Activated T-cell treated with anti-CD3 and anti-CD28 coated beads, Interleukin-2, amount 50 U/mL, for 24 hours (primary cell): ENCODE measurements around the gene PHF21B.
A peak's percentile ranks its signal among the peaks of the same experiment; 100 is the strongest.
"Not testable (repeated sequence)": the region's sequence is repeated elsewhere in the genome, so short reads cannot be mapped to it uniquely, and the experiment has no call there.

Source experiments
- DNase-seq: peaks from one replicate; pipeline ENCODE4 v3.0.0-alpha.2; 2020
- H3K27ac Mint-ChIP-seq: 2 replicates; pipeline ENCODE4 v1.8.0; 2020; ENCODE audit warnings: mild to moderate bottlenecking, mixed read lengths
- H3K27me3 Mint-ChIP-seq: 2 replicates; pipeline ENCODE4 v1.8.0; 2020; ENCODE audit warnings: mixed read lengths
- H3K36me3 Mint-ChIP-seq: 2 replicates; pipeline ENCODE4 v1.8.0; 2020; ENCODE audit warnings: low read depth, mixed read lengths
- H3K4me1 Mint-ChIP-seq: 2 replicates; pipeline ENCODE4 v1.8.0; 2020; ENCODE audit warnings: low read depth, mixed read lengths
- H3K4me3 Mint-ChIP-seq: 2 replicates; pipeline ENCODE4 v1.8.0; 2020; ENCODE audit warnings: mild to moderate bottlenecking, moderate library complexity, mixed read lengths
- H3K9me3 Mint-ChIP-seq: 2 replicates; pipeline ENCODE4 v1.8.0; 2020; ENCODE audit warnings: mixed read lengths

Gene PHF21B

GRCh38 chr22:45009606-45010531, at the start of gene PHF21B:
TSS of gene PHF21B (minus strand) at chr22:45010005. CDS start at chr22:45009549, 456 bp downstream.
- Mint-ChIP-seq H3K4me3 (peak within 1 kb of the TSS; percentile 78), H3K4me1 (peaks cover 17% of the 10 kb centered on the region), H3K9me3 (no peaks in the 10 kb centered on the region), H3K27me3 (peaks cover 71% of the 10 kb centered on the region), H3K27ac (peak within 1 kb of the TSS; percentile 35), H3K36me3 (no peaks in the 10 kb centered on the region)
- peak; percentile 55 for DNase-seq

DNA sequence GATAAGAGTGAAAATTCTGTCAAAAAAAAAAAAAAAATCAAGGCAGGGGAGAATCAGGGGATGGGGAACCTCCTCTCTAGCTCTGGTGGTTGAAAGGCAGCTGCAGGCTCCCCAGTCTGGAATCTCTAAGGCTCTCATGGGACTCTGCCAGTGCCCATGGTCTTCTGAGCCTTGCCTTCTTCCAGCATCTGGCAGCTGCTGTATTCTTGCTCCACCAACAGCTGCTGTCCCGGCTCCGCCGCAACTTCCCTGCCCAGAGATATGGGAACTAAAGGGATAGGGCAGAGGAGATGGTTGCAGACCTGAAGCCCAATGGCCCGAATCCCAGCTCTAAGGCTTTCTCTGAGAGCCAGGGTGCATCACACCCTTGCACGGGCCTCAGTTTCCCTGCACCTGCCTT, 49.5 kb upstream of the PHF21B start:
- no peak for DNase-seq
- H3K36me3 Mint-ChIP-seq: no peaks in the 10 kb centered on the region
- H3K27me3 Mint-ChIP-seq: peaks cover 12% of the 10 kb centered on the region
- H3K27ac Mint-ChIP-seq: no peak overlapping the region
- peaks cover 19% of the 10 kb centered on the region for H3K4me1 Mint-ChIP-seq
- no peaks in the 10 kb centered on the region for H3K9me3 Mint-ChIP-seq
- no peak overlapping the region for H3K4me3 Mint-ChIP-seq

GRCh38 chr22:45058622-45058912, 48.8 kb upstream of the PHF21B start:
- no peak for DNase-seq
- Mint-ChIP-seq H3K27ac (no peak overlapping the region), H3K36me3 (no peaks in the 10 kb centered on the region), H3K4me3 (no peak overlapping the region), H3K27me3 (peaks cover 10% of the 10 kb centered on the region), H3K9me3 (no peaks in the 10 kb centered on the region), H3K4me1 (peaks cover 14% of the 10 kb centered on the region)

DNA sequence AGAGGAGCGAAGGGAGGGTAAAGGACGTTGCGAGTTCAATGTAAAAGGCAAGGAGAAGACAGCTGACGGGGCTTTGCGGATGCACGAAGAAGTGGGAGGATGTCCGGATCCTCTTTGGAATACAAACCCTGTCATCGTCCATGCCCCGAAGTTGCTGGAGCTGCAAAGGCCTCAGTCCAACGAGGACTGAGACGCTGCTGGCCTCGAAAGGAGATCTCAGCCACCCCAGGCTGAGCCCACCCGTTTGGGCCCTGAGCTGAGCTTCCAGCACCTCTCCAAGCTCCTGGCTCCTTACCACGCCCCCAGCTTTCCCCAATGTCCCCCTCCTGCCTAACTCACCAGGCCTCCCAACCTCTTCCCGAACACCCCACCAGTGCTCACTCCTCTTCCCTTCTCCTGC, 46.1 kb upstream of the PHF21B start:
- no peak overlapping the region for H3K27ac Mint-ChIP-seq
- no peak overlapping the region for H3K4me3 Mint-ChIP-seq
- no peaks in the 10 kb centered on the region for H3K9me3 Mint-ChIP-seq
- H3K36me3 Mint-ChIP-seq: no peaks in the 10 kb centered on the region
- no peak for DNase-seq
- peaks cover 10% of the 10 kb centered on the region for H3K4me1 Mint-ChIP-seq
- H3K27me3 Mint-ChIP-seq: peaks cover 20% of the 10 kb centered on the region

- peaks cover 40% of the 10 kb centered on the region for H3K27me3 Mint-ChIP-seq
- no peak for DNase-seq
- H3K4me1 Mint-ChIP-seq: peaks cover 7% of the 10 kb centered on the region
- no peak overlapping the region for H3K4me3 Mint-ChIP-seq
- H3K36me3 Mint-ChIP-seq: no peaks in the 10 kb centered on the region
- no peaks in the 10 kb centered on the region for H3K9me3 Mint-ChIP-seq
- no peak overlapping the region for H3K27ac Mint-ChIP-seq
Observed at GRCh38 chr22:45053571-45053970, 43.8 kb upstream of the PHF21B start.

- no peak overlapping the region for H3K27ac Mint-ChIP-seq
- no peaks in the 10 kb centered on the region for H3K36me3 Mint-ChIP-seq
- H3K4me3 Mint-ChIP-seq: no peak overlapping the region
- no peak for DNase-seq
- H3K4me1 Mint-ChIP-seq: peaks cover 3% of the 10 kb centered on the region
- peaks cover 43% of the 10 kb centered on the region for H3K27me3 Mint-ChIP-seq
- no peaks in the 10 kb centered on the region for H3K9me3 Mint-ChIP-seq
Observed at GRCh38 chr22:45053094-45053493, 43.3 kb upstream of the PHF21B start.

DNA sequence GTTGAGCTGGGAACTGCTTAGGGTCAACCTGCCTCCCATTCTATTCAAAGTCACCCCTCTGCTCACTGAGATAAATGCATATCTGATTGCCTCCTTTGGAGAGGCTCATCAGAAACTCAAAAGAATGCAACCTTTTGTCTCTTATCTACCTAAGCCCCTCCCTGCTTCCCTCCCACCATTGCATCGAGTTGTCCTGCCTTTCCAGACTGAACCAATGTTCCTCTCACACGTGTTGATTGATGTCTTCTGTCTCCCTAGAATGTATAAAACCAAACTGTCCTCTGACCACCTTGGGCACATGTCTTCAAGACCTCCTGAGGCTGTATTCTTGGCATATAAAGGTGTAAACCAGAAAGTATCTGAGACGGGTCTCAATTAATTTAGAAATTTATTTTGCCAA, 42.9 kb upstream of the PHF21B start:
- H3K36me3 Mint-ChIP-seq, DNase-seq, H3K4me3 Mint-ChIP-seq, H3K4me1 Mint-ChIP-seq, H3K9me3 Mint-ChIP-seq, H3K27ac Mint-ChIP-seq: not testable (repeated sequence)
- peaks cover 43% of the 10 kb centered on the region for H3K27me3 Mint-ChIP-seq

- Mint-ChIP-seq H3K36me3 (no peaks in the 10 kb centered on the region), H3K4me1 (no peaks in the 10 kb centered on the region), H3K27ac (no peak overlapping the region), H3K27me3 (peaks cover 47% of the 10 kb centered on the region), H3K9me3 (no peaks in the 10 kb centered on the region), H3K4me3 (no peak overlapping the region)
- DNase-seq: no peak
Observed at GRCh38 chr22:45051946-45052345, 42.1 kb upstream of the PHF21B start.

GRCh38 chr22:45051419-45051818, 41.6 kb upstream of the PHF21B start:
- Mint-ChIP-seq H3K4me1 (no peaks in the 10 kb centered on the region), H3K27ac (no peak overlapping the region), H3K9me3 (no peaks in the 10 kb centered on the region), H3K4me3 (no peak overlapping the region), H3K36me3 (no peaks in the 10 kb centered on the region), H3K27me3 (peaks cover 48% of the 10 kb centered on the region)
- DNase-seq: no peak

- DNase-seq: no peak
- Mint-ChIP-seq H3K36me3 (no peaks in the 10 kb centered on the region), H3K27me3 (peaks cover 72% of the 10 kb centered on the region), H3K4me3 (no peak overlapping the region), H3K4me1 (no peaks in the 10 kb centered on the region), H3K27ac (no peak overlapping the region), H3K9me3 (no peaks in the 10 kb centered on the region)
Observed at GRCh38 chr22:45047260-45047659, 37.5 kb upstream of the PHF21B start.

GRCh38 chr22:45045208-45045607, 35.4 kb upstream of the PHF21B start:
- no peak overlapping the region for H3K4me3 Mint-ChIP-seq
- no peaks in the 10 kb centered on the region for H3K9me3 Mint-ChIP-seq
- peaks cover 60% of the 10 kb centered on the region for H3K27me3 Mint-ChIP-seq
- H3K36me3 Mint-ChIP-seq: no peaks in the 10 kb centered on the region
- H3K4me1 Mint-ChIP-seq: no peaks in the 10 kb centered on the region
- H3K27ac Mint-ChIP-seq: no peak overlapping the region
- no peak for DNase-seq

DNA sequence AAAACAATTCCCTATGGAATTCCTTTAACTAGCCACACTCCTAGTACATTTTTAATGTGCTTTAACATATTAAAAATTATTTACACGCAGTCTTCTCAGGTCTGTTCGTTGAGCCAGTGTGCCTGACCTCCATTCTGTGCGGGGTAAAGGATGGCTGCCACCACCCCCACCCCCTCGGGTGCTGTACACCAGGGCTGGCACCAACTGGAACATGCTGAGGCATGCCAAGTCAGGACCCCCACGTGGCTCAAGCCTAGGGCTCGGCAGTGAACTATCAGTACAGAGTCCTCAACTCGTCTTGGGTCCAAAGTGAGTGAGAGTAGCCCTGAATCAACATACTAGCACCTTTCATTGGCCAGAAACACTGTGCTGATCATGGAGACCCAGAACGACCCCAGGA, 32.5 kb upstream of the PHF21B start:
- H3K4me1 Mint-ChIP-seq: no peaks in the 10 kb centered on the region
- DNase-seq: no peak
- H3K27me3 Mint-ChIP-seq: peaks cover 51% of the 10 kb centered on the region
- H3K4me3 Mint-ChIP-seq: no peak overlapping the region
- H3K36me3 Mint-ChIP-seq: no peaks in the 10 kb centered on the region
- peaks cover 4% of the 10 kb centered on the region for H3K9me3 Mint-ChIP-seq
- H3K27ac Mint-ChIP-seq: no peak overlapping the region

- no peaks in the 10 kb centered on the region for H3K36me3 Mint-ChIP-seq
Observed at GRCh38 chr22:45039133-45039532, 29.3 kb upstream of the PHF21B start.

GRCh38 chr22:45036154-45036553, 26.3 kb upstream of the PHF21B start:
- Mint-ChIP-seq H3K36me3 (no peaks in the 10 kb centered on the region), H3K4me3 (no peak overlapping the region), H3K9me3 (peaks cover 4% of the 10 kb centered on the region), H3K27ac (no peak overlapping the region), H3K4me1 (no peaks in the 10 kb centered on the region), H3K27me3 (peaks cover 33% of the 10 kb centered on the region)
- DNase-seq: no peak

More at GRCh38 chr22:45039133-45039532, 29.3 kb upstream of the PHF21B start:
- Mint-ChIP-seq H3K27ac (no peak overlapping the region), H3K4me3 (no peak overlapping the region), H3K9me3 (peaks cover 4% of the 10 kb centered on the region), H3K27me3 (peaks cover 41% of the 10 kb centered on the region), H3K4me1 (no peaks in the 10 kb centered on the region)
- DNase-seq: no peak

DNA sequence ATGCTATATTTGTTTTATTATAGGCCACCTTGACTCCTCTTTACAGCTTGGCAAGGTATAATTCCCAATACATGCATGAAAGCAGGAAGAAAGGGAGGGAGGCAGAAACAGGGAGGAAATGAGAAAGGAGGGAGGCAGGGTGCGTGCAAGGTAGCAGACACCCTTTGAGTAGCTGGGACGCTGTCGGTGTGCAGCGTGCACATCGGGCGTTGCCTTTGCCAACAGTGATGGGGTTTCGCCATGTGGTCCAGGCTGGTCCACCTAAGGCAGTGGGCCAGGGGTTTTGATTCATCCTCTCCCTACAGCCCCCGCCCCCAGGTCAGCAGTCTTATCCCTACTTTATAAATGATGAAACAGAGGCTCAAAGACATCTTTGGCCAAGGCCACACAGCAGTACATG, 25.0 kb upstream of the PHF21B start:
- Mint-ChIP-seq H3K4me3 (no peak overlapping the region), H3K36me3 (no peaks in the 10 kb centered on the region), H3K27me3 (peaks cover 38% of the 10 kb centered on the region), H3K27ac (no peak overlapping the region), H3K9me3 (peaks cover 4% of the 10 kb centered on the region), H3K4me1 (no peaks in the 10 kb centered on the region)
- no peak for DNase-seq
